Measurements from ENCODE around the gene TPRG1L.

Gene TPRG1L

GRCh38 chr1:3676581-3677470 lies 52.0 kb downstream of the TPRG1L start:
- DNase-seq (ENCODE audit: insufficient read length, low spot score) (peak; percentile 72), FAIRE-seq (peak; percentile 99)

- FAIRE-seq (peak; percentile 62), DNase-seq (ENCODE audit: insufficient read length, low spot score) (no peak)
These were observed 52.7 kb downstream of the TPRG1L start for GRCh38 chr1:3677484-3677883.

- FAIRE-seq (peak; percentile 45), DNase-seq (ENCODE audit: insufficient read length, low spot score) (no peak)
These were observed 53.7 kb downstream of the TPRG1L start for GRCh38 chr1:3678361-3679097.

GRCh38 chr1:3679098-3679555 lies 54.3 kb downstream of the TPRG1L start:
- peak; percentile 4 for FAIRE-seq
- DNase-seq (ENCODE audit: insufficient read length, low spot score), result no peak

All from GM19239 (cell line).